Bronchial epithelial cell (primary cell): ENCODE results near the gene ITGAV. TPM values are rescaled to one million over a fixed set of nuclear protein-coding genes. Genes with fewer than 3 reads are reported as not detected.
A peak's percentile ranks its signal among the peaks of the same experiment; 100 is the strongest.

Experiments
- DNase-seq: peaks from one replicate; pipeline ENCODE4 v3.0.0-alpha.2; 2010; ENCODE audit warnings: low read depth
- FAIRE-seq: peaks from 2 replicates; lab custom pipeline; 2011; peaks lifted over from hg19 to GRCh38; lab: Jason Lieb, UNC
- H3K27me3 ChIP-seq: 2 replicates; pipeline ENCODE4 v1.5.1; 2011; ENCODE audit warnings: low read length; ENCODE audit not compliant: control insufficient read depth, insufficient read depth
- H3K36me3 ChIP-seq: 2 replicates; pipeline ENCODE4 v1.5.1; 2011; ENCODE audit warnings: low read length; ENCODE audit not compliant: control insufficient read depth, insufficient read depth
- H3K4me3 ChIP-seq: 2 replicates; pipeline ENCODE4 v1.5.1; 2011; ENCODE audit warnings: mild to moderate bottlenecking, low read depth, low read length, control low read depth
- total RNA-seq: library from RNA; depleted of rRNA; stranded (reverse); fragments of >200 nt; gene quantifications from 2 replicates; pipeline ENCODE4 v1.2.1, GENCODE V29; 2014
- TF ChIP-seq, protein P1 (sequence below): IDR thresholded peaks from 2 replicates; pipeline ENCODE4 v1.5.1; 2011; ENCODE audit warnings: mild to moderate bottlenecking, moderate library complexity, low read length, control low read depth, inconsistent platforms; ENCODE audit not compliant: insufficient read depth, severe bottlenecking

Gene ITGAV
- total RNA-seq, 1 donor from 2014 or later = 76.9 TPM

DNA sequence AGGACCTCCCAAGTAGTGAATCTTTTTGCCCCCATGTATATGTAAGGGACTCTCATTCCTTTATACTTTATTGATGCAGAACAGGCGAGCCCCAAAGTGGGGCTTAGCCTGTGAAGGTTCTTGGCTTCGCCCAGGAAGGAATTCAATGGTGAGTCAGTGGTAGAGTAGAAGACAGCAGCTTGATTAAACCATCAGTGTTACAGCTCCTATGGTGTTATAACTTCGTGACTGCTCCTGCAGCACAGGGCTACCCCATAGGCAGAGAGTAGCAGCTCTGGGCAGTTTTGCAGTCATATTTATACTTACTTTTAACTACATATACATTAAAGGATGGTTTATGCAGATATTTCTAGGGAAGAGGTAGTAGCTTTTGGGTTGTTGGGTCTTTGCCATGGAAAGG is 115.0 kb downstream of the ITGAV start:
- DNase-seq (no peak), FAIRE-seq (peak; percentile 40)
- Histone ChIP-seq H3K27me3 (no peaks in the 10 kb centered on the region), H3K4me3 (no peak overlapping the region), H3K36me3 (no peaks in the 10 kb centered on the region)
- TF ChIP-seq, protein P1, sequence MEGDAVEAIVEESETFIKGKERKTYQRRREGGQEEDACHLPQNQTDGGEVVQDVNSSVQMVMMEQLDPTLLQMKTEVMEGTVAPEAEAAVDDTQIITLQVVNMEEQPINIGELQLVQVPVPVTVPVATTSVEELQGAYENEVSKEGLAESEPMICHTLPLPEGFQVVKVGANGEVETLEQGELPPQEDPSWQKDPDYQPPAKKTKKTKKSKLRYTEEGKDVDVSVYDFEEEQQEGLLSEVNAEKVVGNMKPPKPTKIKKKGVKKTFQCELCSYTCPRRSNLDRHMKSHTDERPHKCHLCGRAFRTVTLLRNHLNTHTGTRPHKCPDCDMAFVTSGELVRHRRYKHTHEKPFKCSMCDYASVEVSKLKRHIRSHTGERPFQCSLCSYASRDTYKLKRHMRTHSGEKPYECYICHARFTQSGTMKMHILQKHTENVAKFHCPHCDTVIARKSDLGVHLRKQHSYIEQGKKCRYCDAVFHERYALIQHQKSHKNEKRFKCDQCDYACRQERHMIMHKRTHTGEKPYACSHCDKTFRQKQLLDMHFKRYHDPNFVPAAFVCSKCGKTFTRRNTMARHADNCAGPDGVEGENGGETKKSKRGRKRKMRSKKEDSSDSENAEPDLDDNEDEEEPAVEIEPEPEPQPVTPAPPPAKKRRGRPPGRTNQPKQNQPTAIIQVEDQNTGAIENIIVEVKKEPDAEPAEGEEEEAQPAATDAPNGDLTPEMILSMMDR = no peak

DNA sequence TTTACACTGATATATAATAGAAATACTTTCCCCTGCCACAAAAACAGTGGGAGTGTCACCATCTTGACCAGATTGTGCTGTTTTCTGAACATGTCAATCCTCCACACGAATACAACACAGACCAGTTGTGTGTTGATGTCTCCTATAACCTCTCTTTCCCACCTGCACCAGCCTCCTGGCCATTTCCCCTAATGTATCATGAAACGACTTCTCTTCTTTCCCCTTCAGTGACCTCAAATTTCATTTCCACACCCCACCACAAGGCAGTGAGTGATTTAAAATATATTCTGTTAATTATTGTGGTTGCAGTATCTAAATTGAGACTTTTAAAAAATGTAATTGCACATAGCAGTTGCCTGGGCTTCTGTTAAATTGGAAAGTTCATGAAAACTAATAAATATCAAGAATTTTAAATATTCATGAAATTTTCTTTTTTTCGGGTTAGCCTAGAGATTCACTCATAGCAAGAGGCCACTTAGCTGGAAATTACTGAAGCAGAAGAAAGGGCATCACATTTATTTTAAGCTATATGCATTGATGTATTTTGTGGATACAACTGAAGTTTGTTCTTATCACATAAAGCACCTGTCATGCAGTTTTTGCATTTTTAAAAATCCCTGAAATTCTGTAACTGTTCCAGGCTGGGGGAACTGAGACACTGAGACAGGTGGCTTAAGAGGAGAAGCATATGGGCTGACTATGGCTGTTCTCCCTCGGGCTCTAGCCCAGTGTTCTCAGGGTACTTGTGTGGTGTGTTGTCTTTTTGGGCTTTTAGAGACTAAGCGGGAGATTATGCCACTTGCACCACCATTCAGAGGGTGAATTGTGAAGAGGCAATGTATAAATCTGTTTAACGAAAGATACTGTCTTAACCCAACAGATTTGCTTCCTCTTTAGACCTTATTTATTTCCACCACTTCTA is 119.9 kb downstream of the ITGAV start:
- FAIRE-seq = no peak
- DNase-seq = no peak
- TF ChIP-seq, protein P1 = no peak
- H3K4me3 ChIP-seq = no peak overlapping the region
- H3K36me3 ChIP-seq = no peaks in the 10 kb centered on the region
- no peaks in the 10 kb centered on the region for H3K27me3 ChIP-seq

DNA sequence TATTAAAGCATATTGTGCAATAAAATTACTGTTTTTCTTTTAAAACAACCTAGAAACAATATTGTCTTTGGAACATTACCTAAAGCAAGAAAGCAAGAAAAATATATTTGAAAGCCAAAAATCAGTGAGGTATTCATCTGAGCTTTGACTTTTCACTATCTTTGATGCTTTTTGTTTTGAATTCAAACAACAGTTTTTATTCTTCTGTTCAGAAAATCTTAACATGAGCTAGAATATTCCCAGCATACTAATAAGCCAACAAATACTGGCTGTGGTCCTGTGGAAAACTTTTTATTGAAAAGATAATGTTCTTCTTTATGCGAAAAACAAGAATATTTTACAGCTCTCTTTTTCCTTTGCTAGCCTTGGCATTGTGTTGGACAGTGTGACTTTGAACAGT is 123.8 kb downstream of the ITGAV start:
- Histone ChIP-seq H3K4me3 (no peak overlapping the region), H3K36me3 (no peaks in the 10 kb centered on the region), H3K27me3 (no peaks in the 10 kb centered on the region)
- no peak for DNase-seq
- TF ChIP-seq, protein P1 = no peak
- no peak for FAIRE-seq

DNA sequence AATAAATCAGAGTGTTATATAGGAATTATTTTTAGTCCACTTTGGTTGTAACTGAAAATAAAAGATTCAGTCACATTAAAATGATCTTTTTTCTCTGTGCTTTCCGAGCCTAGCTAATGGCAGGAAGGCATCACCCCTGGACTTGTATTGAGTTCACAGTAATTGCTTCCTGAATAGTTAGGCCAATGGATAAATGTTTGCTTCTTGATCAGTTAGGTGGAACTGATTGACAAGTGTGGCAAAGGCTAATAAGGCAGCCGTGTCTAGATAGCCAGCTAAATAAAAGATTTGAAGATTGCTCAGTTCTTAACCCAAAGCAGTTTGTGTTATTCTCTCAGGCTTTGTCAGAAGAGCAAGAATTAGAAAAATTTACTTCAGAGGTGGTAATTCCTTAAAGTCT is 124.8 kb downstream of the ITGAV start:
- DNase-seq = no peak
- TF ChIP-seq, protein P1 = no peak
- no peak for FAIRE-seq

DNA sequence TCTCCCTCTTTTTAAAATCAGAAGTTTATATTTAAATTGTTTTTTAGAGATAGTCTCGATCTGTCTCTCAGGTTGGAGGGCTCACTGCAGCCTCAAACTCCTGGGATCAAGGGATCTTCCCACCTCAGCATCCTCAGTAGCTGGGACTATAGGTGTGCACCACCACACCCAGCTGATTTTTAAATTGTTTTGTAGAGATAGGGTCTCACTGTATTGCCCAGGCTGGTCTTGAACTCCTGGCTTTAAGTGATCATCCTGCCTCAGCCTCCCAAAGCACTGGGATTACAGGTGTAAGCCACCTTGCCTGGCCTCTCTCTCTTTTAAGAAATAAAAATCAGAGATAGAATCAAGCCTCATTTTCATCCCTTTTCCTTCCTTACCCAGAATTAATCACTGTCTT is 126.1 kb downstream of the ITGAV start:
- TF ChIP-seq, protein P1 = no peak
- no peak for DNase-seq
- Histone ChIP-seq H3K36me3 (no peaks in the 10 kb centered on the region), H3K4me3 (no peak overlapping the region), H3K27me3 (no peaks in the 10 kb centered on the region)
- FAIRE-seq = no peak

More for the DNA sequence above, 124.8 kb downstream of the ITGAV start:
- Histone ChIP-seq H3K27me3 (no peaks in the 10 kb centered on the region), H3K36me3 (no peaks in the 10 kb centered on the region), H3K4me3 (no peak overlapping the region)

DNA sequence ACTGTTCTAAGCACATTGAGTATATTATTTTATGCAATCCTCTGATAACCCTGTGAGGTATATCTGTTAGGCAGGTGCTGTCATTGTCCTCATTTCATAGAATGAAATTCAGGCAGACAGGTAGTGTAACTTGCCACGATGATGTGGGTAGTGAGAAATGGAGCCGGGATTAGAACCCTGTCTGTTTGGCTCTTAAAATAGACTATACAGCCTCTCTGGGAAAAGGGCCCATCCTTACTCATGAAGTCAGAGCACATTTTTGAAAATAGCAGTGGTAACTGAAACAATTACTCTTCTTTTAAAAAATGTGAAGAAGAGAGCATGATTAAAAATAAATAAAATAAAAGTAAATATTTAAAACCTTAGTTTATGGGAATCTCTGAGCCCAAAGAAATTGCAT is 127.0 kb downstream of the ITGAV start:
- Histone ChIP-seq H3K36me3 (no peaks in the 10 kb centered on the region), H3K27me3 (no peaks in the 10 kb centered on the region), H3K4me3 (no peak overlapping the region)
- DNase-seq (no peak), FAIRE-seq (no peak)
- TF ChIP-seq, protein P1 = no peak
